Vagina (tissue), 2 donors: Measurements from ENCODE around the gene PSEN1. TPM values are rescaled to one million over a fixed set of nuclear protein-coding genes. Genes with fewer than 3 reads are reported as not detected.

Source experiments
- DNase-seq, 2 donors: peaks; one replicate each; pipeline ENCODE4 v3.0.0-alpha.2; 2017; ENCODE audit errors: extremely low spot score in 2 of 2
- H3K27ac ChIP-seq: fragments of 200-600 bp; sonication (generic); one replicate; pipeline ENCODE4 v1.5.1; 2019
- H3K27me3 ChIP-seq: fragments of 200-600 bp; sonication (generic); one replicate; pipeline ENCODE4 v1.5.1; 2019
- H3K36me3 ChIP-seq, 2 donors: fragments of 200-600 bp; sonication (generic); one replicate each; pipeline ENCODE4 v1.5.1; 2017 to 2019
- H3K4me1 ChIP-seq: fragments of 200-600 bp; sonication (generic); one replicate; pipeline ENCODE4 v1.5.1; 2019
- H3K4me3 ChIP-seq, 2 donors: fragments of 200-600 bp; sonication (generic); 1 replicate in 1 of 2; 2 replicates in 1 of 2; pipeline ENCODE4 v1.5.1; 2016 to 2019
- H3K9me3 ChIP-seq: fragments of 200-600 bp; sonication (generic); one replicate; pipeline ENCODE4 v1.5.1; 2019
- CTCF ChIP-seq, 3 experiments: fragments of 450-650 bp in 2 of 3; fragments of 200-600 bp in 1 of 3; sonication (generic) in 1 of 3; IDR thresholded peaks; one replicate each; pipeline ENCODE4 v1.5.1; 2017 to 2019; ENCODE audit warnings: antibody characterized with exemption in 3 of 3, mild to moderate bottlenecking in 2 of 3, moderate library complexity in 2 of 3
- POLR2A ChIP-seq, 2 donors: fragments of 450-650 bp; IDR thresholded peaks; one replicate each; pipeline ENCODE4 v1.6.1; 2017; ENCODE audit warnings: antibody characterized with exemption in 2 of 2, mild to moderate bottlenecking in 2 of 2, moderate library complexity in 2 of 2
- POLR2AphosphoS5 ChIP-seq, 2 donors: sonication (generic); formaldehyde crosslinking; IDR thresholded peaks; one replicate each; pipeline ENCODE4 v1.9.0; 2017; ENCODE audit warnings: antibody characterized with exemption in 2 of 2, mild to moderate bottlenecking in 2 of 2, low read depth in 1 of 2; ENCODE audit not compliant: insufficient read depth in 1 of 2
- intact Hi-C: fragments of 100-400 bp; cut with DNase I; formaldehyde crosslinking; loops from one replicate; pipeline ENCODE4 v1.15.1; 2023
- total RNA-seq: library from RNA; depleted of rRNA; stranded (reverse); fragments of >200 nt; gene quantifications from one replicate; pipeline ENCODE4 v1.2.3, GENCODE V29; 2016

PSEN1 gene
- total RNA-seq, 1 donor from 2014 or later: 47.1 TPM

GRCh38 chr14:73146111-73146510 is 9.8 kb downstream of the PSEN1 start:
- intact Hi-C loops: no loop called here

GRCh38 chr14:73149753-73150152 is 13.4 kb downstream of the PSEN1 start:
- no peak overlapping the region for H3K27ac ChIP-seq
- no peak for TF ChIP-seq POLR2AphosphoS5 (IDR thresholded peaks at IDR 0.05; ENCODE audit: insufficient read depth in 1 of 2, low read depth in 1 of 2)
- no peak for TF ChIP-seq CTCF (IDR thresholded peaks at IDR 0.05)
- TF ChIP-seq POLR2A (IDR thresholded peaks at IDR 0.05): no peak
- H3K36me3 ChIP-seq: peaks cover 0 to 42% of the 10 kb centered on the region in 2 donors
- no peaks in the 10 kb centered on the region for H3K9me3 ChIP-seq
- peaks cover 15% of the 10 kb centered on the region for H3K4me1 ChIP-seq
- H3K4me3 ChIP-seq: no peak overlapping the region
- intact Hi-C loops: no loop called here
- DNase-seq: no peak
- no peaks in the 10 kb centered on the region for H3K27me3 ChIP-seq

More at GRCh38 chr14:73146111-73146510, 9.8 kb downstream of the PSEN1 start:
- no peak for DNase-seq
- Histone ChIP-seq H3K9me3 (no peaks in the 10 kb centered on the region), H3K4me1 (peaks cover 25% of the 10 kb centered on the region), H3K27me3 (no peaks in the 10 kb centered on the region), H3K27ac (no peak overlapping the region), H3K4me3 (no peak overlapping the region), H3K36me3 (peaks cover 0 to 22% of the 10 kb centered on the region in 2 donors)
- TF ChIP-seq CTCF (IDR thresholded peaks at IDR 0.05) (no peak), POLR2A (IDR thresholded peaks at IDR 0.05) (no peak), POLR2AphosphoS5 (IDR thresholded peaks at IDR 0.05; ENCODE audit: insufficient read depth in 1 of 2, low read depth in 1 of 2) (no peak)

- H3K9me3 ChIP-seq: no peaks in the 10 kb centered on the region
- intact Hi-C loops: no loop called here
- TF ChIP-seq CTCF (IDR thresholded peaks at IDR 0.05) (no peak), POLR2A (IDR thresholded peaks at IDR 0.05) (no peak), POLR2AphosphoS5 (IDR thresholded peaks at IDR 0.05; ENCODE audit: insufficient read depth in 1 of 2, low read depth in 1 of 2) (no peak)
- H3K27ac ChIP-seq: no peak overlapping the region
- H3K4me1 ChIP-seq: no peaks in the 10 kb centered on the region
- H3K36me3 ChIP-seq: peaks cover 0 to 55% of the 10 kb centered on the region in 2 donors
- DNase-seq: no peak
- no peaks in the 10 kb centered on the region for H3K27me3 ChIP-seq
- H3K4me3 ChIP-seq: no peak overlapping the region
Measured at GRCh38 chr14:73153272-73153671, 17.0 kb downstream of the PSEN1 start.

- Histone ChIP-seq H3K27ac (no peak overlapping the region), H3K36me3 (peaks cover 0 to 48% of the 10 kb centered on the region in 2 donors), H3K9me3 (no peaks in the 10 kb centered on the region), H3K4me1 (no peaks in the 10 kb centered on the region), H3K4me3 (no peak overlapping the region), H3K27me3 (no peaks in the 10 kb centered on the region)
- intact Hi-C loops: no loop called here
- no peak for TF ChIP-seq POLR2A (IDR thresholded peaks at IDR 0.05)
- no peak for TF ChIP-seq CTCF (IDR thresholded peaks at IDR 0.05)
- no peak for TF ChIP-seq POLR2AphosphoS5 (IDR thresholded peaks at IDR 0.05; ENCODE audit: insufficient read depth in 1 of 2, low read depth in 1 of 2)
- DNase-seq: no peak
Measured at GRCh38 chr14:73162251-73162650, 25.9 kb downstream of the PSEN1 start.

- intact Hi-C loops: no loop called here
- no peak overlapping the region for H3K4me3 ChIP-seq
- H3K9me3 ChIP-seq: no peaks in the 10 kb centered on the region
- no peak overlapping the region for H3K27ac ChIP-seq
- no peak for TF ChIP-seq POLR2A (IDR thresholded peaks at IDR 0.05)
- no peak for TF ChIP-seq POLR2AphosphoS5 (IDR thresholded peaks at IDR 0.05; ENCODE audit: insufficient read depth in 1 of 2, low read depth in 1 of 2)
- no peak for TF ChIP-seq CTCF (IDR thresholded peaks at IDR 0.05)
- H3K4me1 ChIP-seq: no peaks in the 10 kb centered on the region
- no peak for DNase-seq
- peaks cover 0 to 44% of the 10 kb centered on the region in 2 donors for H3K36me3 ChIP-seq
- no peaks in the 10 kb centered on the region for H3K27me3 ChIP-seq
Measured at GRCh38 chr14:73166399-73166798, 30.1 kb downstream of the PSEN1 start.
